IPS DF 19.7 (cell line): ENCODE measurements around the gene CSF1R.

Experiments
- DNase-seq: peaks from one replicate; pipeline ENCODE4 v3.0.0-alpha.2; 2013; ENCODE audit warnings: low read depth, low spot score

CSF1R gene

DNA sequence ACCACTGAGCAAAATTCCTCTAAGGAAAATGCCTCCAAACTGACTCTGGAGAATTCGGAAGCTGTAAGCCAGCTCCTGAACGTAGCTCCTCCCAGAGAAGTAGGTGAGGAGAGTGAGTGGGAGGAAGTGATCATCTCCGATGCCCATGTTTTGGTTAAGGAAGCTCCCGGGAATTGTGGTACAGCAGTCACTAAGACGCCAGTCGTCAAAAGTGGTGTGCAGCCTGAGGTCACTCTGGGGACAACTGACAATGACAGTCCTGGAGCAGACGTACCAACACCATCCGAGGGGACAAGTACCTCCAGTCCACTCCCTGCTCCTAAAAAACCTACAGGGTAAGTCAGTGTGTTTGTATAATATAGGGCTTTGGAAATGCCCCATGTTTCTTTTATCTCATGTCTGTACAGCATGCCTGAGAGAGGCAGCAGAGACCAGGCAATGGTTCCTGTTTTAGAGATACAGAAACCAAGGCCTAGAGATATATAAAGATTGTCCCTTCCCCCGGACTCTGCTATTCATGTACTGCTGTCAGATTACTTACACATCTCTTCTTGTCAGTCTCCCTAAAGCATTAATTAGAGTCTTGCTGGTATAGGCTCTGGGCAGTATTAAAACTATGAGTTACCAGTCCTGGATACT is 61.9 kb downstream of the CSF1R start:
- DNase-seq: no peak

- DNase-seq: no peak
Observed at GRCh38 chr5:150023136-150023535, 63.2 kb downstream of the CSF1R start.

DNA sequence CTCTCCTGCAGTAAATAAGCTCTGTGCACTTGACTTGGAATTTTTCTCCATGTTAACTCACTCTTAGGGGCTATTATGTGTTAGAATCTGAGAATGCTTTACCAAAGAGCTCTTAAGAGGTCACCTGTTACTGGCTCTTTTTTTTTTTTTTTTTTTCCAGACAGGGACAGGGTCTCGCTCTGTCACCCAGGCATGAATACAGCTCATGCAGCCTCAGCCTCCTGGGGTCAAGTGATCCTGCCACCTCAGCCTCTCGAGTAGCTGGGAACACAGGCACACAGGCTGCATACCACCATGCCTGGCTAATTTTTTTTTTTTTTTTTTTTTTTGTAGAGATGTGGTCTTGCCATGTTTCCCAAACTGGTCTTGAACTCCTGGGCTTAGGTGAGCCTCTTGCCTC is 63.7 kb downstream of the CSF1R start:
- DNase-seq: no peak

- DNase-seq: no peak
Observed at GRCh38 chr5:150022158-150022531, 64.2 kb downstream of the CSF1R start.

DNA sequence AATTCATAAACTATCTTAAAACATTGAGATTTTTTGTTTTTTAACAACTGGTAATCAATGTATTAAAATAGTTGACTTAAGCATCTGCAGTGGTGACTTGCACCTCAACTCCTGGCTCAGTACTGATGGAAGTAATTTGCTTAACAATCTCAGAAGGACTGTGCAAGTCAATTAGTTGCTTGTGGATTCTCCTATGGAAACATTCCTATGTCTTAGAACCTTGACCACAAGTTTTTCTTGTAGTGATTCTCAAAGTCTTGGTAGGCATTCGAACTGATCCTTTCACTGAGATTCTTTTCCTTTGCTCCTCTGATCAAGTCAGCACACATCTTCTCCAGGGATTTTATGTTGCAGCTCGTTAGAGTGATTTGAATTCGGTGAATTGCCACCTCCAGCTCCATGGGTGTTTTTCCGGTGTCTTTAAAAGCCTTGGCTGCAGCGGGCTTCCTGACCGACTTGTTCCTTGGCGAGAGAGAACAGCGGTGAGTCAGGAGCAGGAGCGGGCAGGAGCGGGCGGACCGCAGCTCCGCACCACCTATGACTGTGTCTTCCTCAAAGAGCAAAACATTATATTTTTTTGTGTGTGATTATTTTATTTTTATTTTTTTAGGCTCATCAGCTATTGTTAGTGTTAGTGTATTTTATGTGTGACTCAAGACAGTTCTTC is 64.7 kb downstream of the CSF1R start:
- DNase-seq: peak; percentile 52

DNA sequence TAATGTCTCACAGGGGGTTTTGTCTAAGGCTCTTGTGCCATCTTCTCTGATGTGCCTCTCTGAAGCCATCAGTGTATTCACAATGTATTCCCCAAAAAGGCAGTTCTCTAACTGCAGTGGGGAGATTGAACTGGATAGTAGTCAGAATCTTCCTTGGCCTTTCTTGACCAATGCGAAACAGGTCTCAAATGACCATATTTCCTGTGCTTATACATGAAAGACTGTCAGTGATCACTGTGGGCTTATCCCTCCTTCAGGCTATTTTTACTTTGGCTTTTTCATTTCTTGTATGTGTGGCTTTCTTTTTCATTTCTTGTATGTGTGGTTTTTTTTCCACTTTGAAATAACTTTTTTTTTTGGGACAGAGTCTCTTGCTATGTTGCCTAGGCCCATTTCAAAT is 66.1 kb downstream of the CSF1R start:
- DNase-seq: no peak

GRCh38 chr5:150017226-150018005 is 68.9 kb downstream of the CSF1R start:
- no peak for DNase-seq

DNA sequence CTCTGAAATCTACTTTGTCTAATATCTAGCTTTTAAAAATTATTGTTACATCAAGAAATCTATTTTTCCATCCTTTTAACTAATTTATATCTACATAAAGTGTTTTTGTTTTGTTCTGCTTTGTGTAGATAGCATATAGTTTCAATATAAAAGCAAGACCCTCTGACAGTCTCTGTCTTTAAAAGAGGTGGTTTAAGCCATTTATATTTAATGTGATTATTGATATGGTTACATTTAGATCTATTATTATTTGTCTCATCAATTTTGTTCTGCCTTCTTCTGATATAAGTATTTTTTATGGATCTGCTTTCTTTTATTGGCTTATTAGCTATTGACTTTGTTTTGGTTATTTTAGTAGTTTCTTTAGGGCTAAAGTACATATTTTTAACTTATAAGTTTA is 69.8 kb downstream of the CSF1R start:
- DNase-seq: no peak

DNA sequence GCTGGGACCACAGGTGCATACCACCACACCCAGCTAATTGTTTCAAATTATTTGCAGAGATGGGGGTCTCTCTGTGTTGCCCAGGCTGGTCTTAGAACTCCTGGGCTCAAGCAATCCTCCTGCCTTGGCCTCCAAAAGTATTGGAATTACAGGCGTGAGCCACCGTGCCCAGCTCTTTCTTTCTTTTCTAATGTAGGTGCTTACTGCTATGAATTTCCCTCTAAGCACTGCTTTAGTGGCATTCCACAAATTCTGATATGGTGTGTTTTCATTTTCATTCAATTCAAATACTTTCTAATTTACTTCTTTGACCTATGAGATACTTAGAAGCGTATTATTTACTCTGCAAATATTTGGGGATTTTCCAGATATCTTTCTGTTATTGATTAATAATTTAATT is 70.9 kb downstream of the CSF1R start:
- no peak for DNase-seq

DNA sequence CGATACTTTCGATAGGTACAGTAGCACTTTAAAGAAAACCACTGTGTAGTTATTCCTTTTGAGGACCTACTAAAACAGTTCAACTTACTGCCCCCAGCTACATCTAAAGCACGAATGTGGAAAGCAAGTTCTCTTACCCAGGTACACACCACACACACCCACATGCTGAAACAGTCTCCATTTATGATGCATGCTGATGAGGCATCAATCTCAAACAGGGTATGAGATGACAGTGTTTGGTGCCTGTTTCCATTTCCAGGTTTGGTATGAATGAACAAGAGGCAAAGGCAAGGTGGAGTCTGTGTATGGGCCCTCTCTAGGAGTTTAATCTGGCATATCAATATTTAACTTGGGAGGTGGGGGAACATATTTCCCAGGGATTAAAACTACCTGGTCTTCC is 71.9 kb downstream of the CSF1R start:
- no peak for DNase-seq

DNA sequence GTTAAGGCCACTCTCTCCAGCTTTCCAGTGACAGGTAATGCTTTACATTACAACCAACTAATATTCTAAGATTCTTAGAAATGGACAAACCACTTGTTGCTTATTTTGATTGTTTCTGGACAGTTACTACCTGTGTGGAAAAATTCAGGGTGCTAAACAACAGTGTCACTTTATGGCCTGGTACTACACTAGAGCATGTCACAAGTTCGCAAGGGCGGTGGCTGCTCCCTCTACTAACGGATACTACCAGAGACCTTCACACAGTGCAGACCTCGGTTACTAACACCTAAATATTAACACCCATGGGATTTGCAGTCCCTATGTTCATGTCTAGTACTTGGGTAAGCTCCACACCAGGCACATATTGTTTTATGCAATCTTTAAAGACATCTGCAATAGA is 72.4 kb downstream of the CSF1R start:
- DNase-seq: no peak

DNA sequence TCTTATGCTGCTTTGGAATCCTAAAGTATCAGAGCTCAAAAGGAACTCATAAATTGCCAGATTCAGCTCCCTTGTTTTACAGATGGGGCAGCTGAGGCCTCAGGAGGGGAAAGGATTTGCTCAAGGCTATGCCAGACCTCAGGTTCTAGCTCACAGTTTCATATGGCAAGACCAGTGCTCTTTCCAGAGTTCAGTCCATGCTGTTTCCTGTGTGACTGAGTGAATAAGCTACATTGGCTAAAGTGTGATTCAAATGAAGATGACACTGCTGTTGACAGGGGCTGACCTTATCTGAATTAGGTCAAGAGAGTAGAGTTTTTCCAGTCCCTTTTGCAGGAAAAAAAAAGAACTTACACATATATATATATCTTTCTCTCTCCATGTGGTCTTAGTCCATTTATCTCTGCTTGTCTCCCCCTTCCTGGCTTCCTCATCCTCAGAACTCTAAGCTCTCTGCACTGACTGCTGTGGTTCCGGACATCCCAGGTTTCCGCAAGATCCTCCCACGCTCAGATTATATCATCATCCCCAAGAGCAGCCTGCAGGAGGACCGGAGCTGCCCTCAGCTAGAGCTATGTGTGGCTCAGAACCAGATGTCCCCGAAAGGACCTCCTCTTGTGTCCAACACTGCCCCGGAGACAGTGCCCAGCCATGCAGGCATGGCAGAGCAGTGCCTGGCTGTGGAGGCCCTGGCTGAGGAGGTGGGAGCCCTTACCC is 76.5 kb downstream of the CSF1R start:
- no peak for DNase-seq

DNA sequence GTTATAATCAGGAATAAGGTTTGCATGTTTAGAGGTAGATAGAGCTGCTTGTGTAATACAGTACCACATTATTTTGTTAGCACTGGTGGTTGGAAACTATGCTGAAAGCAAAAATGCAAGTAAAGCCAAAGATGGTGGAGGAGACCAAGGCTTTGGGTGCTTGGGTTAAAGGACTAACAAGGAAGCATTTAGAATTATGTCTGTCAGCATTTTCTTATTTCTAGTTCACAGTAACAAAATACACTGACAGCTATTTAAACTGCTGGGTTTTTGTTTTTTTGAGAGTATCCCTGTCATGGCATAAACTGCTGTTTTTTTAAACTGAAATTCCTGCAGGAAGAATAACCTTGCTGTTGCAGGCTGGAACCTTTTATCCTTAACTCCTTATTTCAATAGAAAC is 79.3 kb downstream of the CSF1R start:
- no peak for DNase-seq

GRCh38 chr5:150006318-150006717 is 80.0 kb downstream of the CSF1R start:
- DNase-seq: no peak
